ENCODE results near the gene TSSK2.

Gene TSSK2

DNA sequence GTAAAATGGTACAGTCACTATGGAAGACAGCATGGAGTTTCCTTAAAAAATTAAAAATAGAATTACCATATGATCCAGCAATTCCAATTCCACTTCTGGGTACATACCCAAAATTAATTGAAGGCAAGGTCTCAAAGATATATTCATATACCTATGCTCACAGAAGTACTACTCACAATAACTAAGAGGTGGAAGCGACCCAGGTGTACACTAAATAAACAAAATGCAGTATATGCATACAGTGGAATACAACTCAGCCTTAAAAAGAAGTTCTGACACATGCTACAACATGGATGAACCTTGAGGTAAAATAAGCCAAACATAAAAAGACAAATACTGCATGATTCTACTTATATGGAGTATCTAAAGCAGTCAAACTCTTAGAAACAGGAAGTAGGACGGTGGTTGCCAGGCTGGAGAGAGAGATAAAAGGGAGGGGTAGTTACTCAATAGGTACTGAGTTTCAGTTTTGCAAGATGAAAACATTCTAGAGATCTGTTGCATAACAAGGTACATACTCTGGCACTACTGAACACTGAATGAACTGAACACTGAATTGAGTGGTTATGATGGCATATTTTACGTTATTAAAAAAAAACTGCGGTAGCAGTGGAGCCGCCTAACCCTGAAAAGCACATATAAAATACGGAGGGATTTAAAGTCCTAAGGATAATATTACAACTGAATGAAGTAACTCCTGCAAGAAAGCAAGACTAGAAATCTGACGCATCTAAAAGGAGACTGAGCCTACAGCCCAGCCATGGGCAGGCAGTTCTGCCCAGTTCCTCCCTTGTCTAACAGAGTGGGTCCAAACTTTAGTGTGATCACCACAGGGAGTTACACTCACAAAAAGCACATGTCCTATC lies 21.7 kb upstream of the TSSK2 start:
- Histone ChIP-seq H3K4me1 (peaks cover 52 to 94% (median 78%) of the 10 kb centered on the region in 10 experiments), H3K4me2 (peak overlapping the region; percentile 59 to 94 (median 80)), H3K4me3 (peak overlapping the region in 6 of 10 experiments; percentile 3 to 45 (median 29); a peak in 10 of 20 replicates), H3K9me3 (replicated peaks in 1 of 11) (no peaks in the 10 kb centered on the region), H3K27ac (peak overlapping the region; percentile 39 to 91 (median 89); a peak in 21 of 22 replicates), H3K36me3 (peaks cover 5 to 66% (median 34%) of the 10 kb centered on the region in 11 experiments; a peak in 20 of 22 replicates), H3K27me3 (no peaks in the 10 kb centered on the region), H4K20me1 (peaks cover 28 to 95% (median 68%) of the 10 kb centered on the region in 11 experiments), H3K9ac (peak overlapping the region in 10 of 11 experiments; percentile 22 to 80 (median 74); a peak in 19 of 22 replicates)
- TF ChIP-seq Cebpa-rat (IDR thresholded peaks at IDR 0.05): peak in 7 of 11 experiments; percentile 66 to 95 (median 78); a peak in 13 of 22 replicates

DNA sequence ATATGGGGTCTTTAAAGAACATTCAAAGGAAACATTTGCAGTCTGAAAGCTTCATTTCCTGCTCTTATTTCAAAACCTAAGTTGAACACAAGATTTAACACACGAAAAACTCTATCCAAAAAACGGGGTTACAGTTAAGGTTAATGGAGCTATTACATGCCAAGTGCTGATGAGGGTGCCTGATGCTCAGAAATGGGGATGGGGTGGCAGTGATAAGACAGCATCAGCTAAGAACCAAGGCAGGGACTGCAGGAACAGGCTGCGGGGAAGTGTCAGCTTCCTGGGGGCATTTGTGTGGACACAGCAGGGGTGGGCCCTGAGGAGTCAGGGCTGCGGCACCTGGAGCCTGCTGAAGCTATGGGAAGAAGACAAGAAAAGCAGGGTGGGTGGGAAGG lies 21.0 kb upstream of the TSSK2 start:
- Histone ChIP-seq H3K4me2 (peak overlapping the region; percentile 59 to 94 (median 80)), H4K20me1 (peaks cover 28 to 95% (median 68%) of the 10 kb centered on the region in 11 experiments), H3K9ac (peak overlapping the region in 10 of 11 experiments; percentile 22 to 80 (median 74); a peak in 19 of 22 replicates), H3K4me1 (peaks cover 52 to 93% (median 76%) of the 10 kb centered on the region in 10 experiments), H3K4me3 (peak overlapping the region in 4 of 10 experiments; percentile 13 to 45 (median 26); a peak in 7 of 20 replicates), H3K9me3 (replicated peaks in 1 of 11) (no peaks in the 10 kb centered on the region), H3K36me3 (peaks cover 5 to 68% (median 34%) of the 10 kb centered on the region in 11 experiments; a peak in 21 of 22 replicates), H3K27me3 (no peaks in the 10 kb centered on the region), H3K27ac (peak overlapping the region; percentile 39 to 91 (median 89); a peak in 21 of 22 replicates)
- TF ChIP-seq Cebpa-rat (IDR thresholded peaks at IDR 0.05): no peak

DNA sequence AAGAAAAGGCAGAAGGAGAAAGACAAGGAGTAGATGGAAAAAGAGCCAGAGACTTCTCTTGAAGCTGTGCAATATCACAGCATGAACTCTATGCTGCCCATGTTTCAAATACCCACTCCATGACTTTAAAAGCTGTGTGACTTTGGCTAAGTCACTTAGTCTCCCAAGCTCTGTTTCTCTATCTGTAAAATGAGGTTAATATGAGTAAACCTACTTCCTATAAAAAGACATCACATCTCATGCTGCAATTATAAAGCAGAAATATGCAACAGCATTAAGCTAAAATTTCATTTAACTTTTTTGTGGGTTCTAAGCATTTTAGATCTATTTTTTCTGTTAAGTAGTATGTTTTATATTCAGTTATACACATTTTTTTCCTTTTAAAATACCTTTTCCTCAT lies 20.5 kb upstream of the TSSK2 start:
- H4K20me1 ChIP-seq: peaks cover 28 to 95% (median 68%) of the 10 kb centered on the region in 11 experiments
- TF ChIP-seq Cebpa-rat (IDR thresholded peaks at IDR 0.05): no peak
- H3K9ac ChIP-seq: peak overlapping the region in 8 of 11 experiments; percentile 25 to 80 (median 74); a peak in 13 of 22 replicates
- peaks cover 5 to 68% (median 30%) of the 10 kb centered on the region in 11 experiments; a peak in 21 of 22 replicates for H3K36me3 ChIP-seq
- no peaks in the 10 kb centered on the region for H3K9me3 ChIP-seq (replicated peaks in 1 of 11)
- H3K27ac ChIP-seq: peak overlapping the region in 10 of 11 experiments; percentile 66 to 91 (median 89); a peak in 19 of 22 replicates
- H3K4me1 ChIP-seq: peaks cover 54 to 93% (median 75%) of the 10 kb centered on the region in 10 experiments
- no peak overlapping the region for H3K4me3 ChIP-seq
- H3K27me3 ChIP-seq: no peaks in the 10 kb centered on the region
- peak overlapping the region in 10 of 11 experiments; percentile 59 to 94 (median 80); a peak in 18 of 22 replicates for H3K4me2 ChIP-seq

DNA sequence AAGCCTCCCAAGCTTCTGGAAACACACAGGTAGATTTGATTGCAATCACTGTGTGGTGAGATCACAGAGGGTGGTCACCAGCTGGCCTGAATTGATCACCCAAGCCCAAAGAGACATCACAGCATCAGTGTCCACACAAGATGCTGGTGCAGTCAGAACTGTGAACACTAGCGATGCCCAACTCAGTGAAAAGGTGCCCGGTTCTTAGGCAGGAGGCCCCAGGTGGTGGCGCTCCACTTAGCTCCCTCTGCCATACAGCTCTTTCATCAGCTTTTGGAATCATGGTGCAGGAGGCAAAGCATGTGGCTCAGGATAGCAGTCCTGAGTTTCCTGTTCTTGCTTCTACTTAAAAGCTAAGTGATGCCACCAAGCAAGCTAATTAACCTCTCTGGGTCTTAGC lies 20.0 kb upstream of the TSSK2 start:
- peaks cover 28 to 95% (median 68%) of the 10 kb centered on the region in 11 experiments for H4K20me1 ChIP-seq
- peak overlapping the region in 9 of 11 experiments; percentile 80 to 91 (median 89); a peak in 18 of 22 replicates for H3K27ac ChIP-seq
- H3K9me3 ChIP-seq (replicated peaks in 1 of 11): no peaks in the 10 kb centered on the region
- H3K4me3 ChIP-seq: 0 out of 20 replicates have a peak overlapping the region, but pooled peaks of 1 of the 10 experiments have one; percentile 4
- peak overlapping the region; percentile 15 to 94 (median 80); a peak in 18 of 22 replicates for H3K4me2 ChIP-seq
- no peak for TF ChIP-seq Cebpa-rat (IDR thresholded peaks at IDR 0.05)
- peaks cover 5 to 68% (median 30%) of the 10 kb centered on the region in 11 experiments; a peak in 21 of 22 replicates for H3K36me3 ChIP-seq
- peaks cover 58 to 93% (median 76%) of the 10 kb centered on the region in 10 experiments for H3K4me1 ChIP-seq
- H3K9ac ChIP-seq: peak overlapping the region in 8 of 11 experiments; percentile 4 to 80 (median 32); a peak in 11 of 22 replicates
- no peaks in the 10 kb centered on the region for H3K27me3 ChIP-seq

DNA sequence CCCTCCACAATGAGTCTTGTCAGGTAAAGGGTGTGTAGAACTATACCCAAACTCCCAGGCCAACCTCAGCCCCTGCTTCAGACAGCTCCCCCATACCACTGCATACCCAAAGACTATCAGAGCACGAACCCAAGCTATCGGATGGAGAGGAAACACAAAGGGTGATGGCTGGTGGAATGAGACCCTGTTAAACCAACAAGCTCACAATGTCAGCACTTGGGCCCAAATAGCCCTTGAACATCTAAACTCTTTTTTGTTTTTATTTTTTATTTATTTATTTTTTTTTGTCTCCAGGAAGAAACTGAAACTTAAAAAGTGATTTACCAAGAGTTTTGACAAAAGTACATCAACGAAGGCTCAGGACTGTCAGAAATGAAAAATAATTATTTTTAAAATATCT lies 19.5 kb upstream of the TSSK2 start:
- peaks cover 58 to 93% (median 76%) of the 10 kb centered on the region in 10 experiments for H3K4me1 ChIP-seq
- peak overlapping the region; percentile 15 to 94 (median 80); a peak in 16 of 22 replicates for H3K4me2 ChIP-seq
- TF ChIP-seq Cebpa-rat (IDR thresholded peaks at IDR 0.05): no peak
- no peaks in the 10 kb centered on the region for H3K27me3 ChIP-seq
- H3K27ac ChIP-seq: peak overlapping the region in 9 of 11 experiments; percentile 80 to 91 (median 89); a peak in 18 of 22 replicates
- peaks cover 5 to 69% (median 31%) of the 10 kb centered on the region in 11 experiments; a peak in 21 of 22 replicates for H3K36me3 ChIP-seq
- peak overlapping the region in 6 of 11 experiments; percentile 4 to 80 (median 50); a peak in 8 of 22 replicates for H3K9ac ChIP-seq
- no peaks in the 10 kb centered on the region for H3K9me3 ChIP-seq (replicated peaks in 1 of 11)
- peaks cover 28 to 95% (median 68%) of the 10 kb centered on the region in 11 experiments for H4K20me1 ChIP-seq
- H3K4me3 ChIP-seq: 0 out of 20 replicates have a peak overlapping the region, but pooled peaks of 1 of the 10 experiments have one; percentile 4

DNA sequence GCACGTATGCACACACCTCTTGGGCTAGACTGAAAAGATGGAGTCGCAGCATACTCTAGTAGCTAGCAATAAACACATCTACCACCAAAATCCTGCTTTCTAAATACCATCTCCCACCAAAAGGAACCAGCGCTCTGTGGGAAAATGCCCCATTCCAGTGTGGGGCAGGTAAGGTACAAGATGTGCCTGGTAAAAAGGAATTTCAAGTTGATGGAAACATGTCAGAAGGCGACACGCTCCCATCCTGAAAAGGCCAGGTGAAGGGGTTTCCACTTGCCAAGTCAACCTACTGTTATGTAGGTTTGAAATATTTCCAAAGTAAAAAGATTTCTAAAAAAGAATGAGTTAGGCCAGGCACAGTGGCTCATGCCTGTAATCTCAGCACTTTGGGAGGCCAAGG lies 17.7 kb upstream of the TSSK2 start:
- no peak for TF ChIP-seq Cebpa-rat (IDR thresholded peaks at IDR 0.05)
- Histone ChIP-seq H3K4me2 (no peak overlapping the region), H4K20me1 (peaks cover 41 to 95% (median 75%) of the 10 kb centered on the region in 11 experiments), H3K4me1 (peaks cover 59 to 93% (median 76%) of the 10 kb centered on the region in 10 experiments), H3K9ac (no peak overlapping the region), H3K36me3 (peaks cover 3 to 67% (median 39%) of the 10 kb centered on the region in 11 experiments; a peak in 19 of 22 replicates), H3K27ac (peak overlapping the region in 1 of 11 experiments; percentile 8; a peak in 1 of 22 replicates), H3K9me3 (replicated peaks in 1 of 11) (no peaks in the 10 kb centered on the region), H3K4me3 (no peak overlapping the region), H3K27me3 (no peaks in the 10 kb centered on the region)

DNA sequence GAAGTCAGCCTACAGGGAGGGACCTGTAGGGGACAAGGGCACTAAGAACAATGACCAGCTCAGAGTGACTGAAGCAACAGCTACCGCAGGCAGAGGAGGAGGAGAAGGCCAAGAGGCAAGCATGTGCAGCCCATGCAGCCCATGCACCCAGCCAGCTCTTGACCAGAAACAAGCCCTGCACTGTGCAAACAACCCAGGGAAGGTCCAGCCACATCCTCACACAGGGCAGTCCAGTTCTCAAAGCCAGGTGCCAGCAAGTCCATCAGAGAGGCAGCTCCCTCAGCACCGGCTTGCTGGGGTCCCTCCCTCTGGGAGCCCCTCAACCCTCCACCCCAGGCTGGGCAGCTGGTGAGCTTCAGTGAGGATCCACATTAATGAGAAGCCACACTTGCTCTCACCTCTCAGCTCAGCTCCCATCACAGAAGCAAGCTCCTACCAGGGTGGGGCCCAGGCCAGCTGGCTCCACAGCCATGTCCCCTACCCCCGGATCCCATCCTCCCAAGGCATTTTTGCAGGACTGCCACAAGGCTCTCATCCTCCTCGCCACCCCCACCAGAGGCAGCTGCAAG lies 16.0 kb upstream of the TSSK2 start:
- Histone ChIP-seq H3K27me3 (no peaks in the 10 kb centered on the region), H3K4me1 (peaks cover 59 to 93% (median 76%) of the 10 kb centered on the region in 10 experiments), H4K20me1 (peaks cover 57 to 98% (median 81%) of the 10 kb centered on the region in 11 experiments), H3K27ac (peak overlapping the region in 5 of 11 experiments; percentile 6 to 24 (median 22); a peak in 6 of 22 replicates), H3K4me2 (peak overlapping the region in 3 of 11 experiments; percentile 8 to 22 (median 15); a peak in 2 of 22 replicates), H3K9ac (no peak overlapping the region; a peak in 2 of 22 replicates), H3K9me3 (replicated peaks in 1 of 11) (no peaks in the 10 kb centered on the region), H3K4me3 (no peak overlapping the region), H3K36me3 (peaks cover 3 to 73% (median 41%) of the 10 kb centered on the region in 11 experiments; a peak in 19 of 22 replicates)
- no peak for TF ChIP-seq Cebpa-rat (IDR thresholded peaks at IDR 0.05)

DNA sequence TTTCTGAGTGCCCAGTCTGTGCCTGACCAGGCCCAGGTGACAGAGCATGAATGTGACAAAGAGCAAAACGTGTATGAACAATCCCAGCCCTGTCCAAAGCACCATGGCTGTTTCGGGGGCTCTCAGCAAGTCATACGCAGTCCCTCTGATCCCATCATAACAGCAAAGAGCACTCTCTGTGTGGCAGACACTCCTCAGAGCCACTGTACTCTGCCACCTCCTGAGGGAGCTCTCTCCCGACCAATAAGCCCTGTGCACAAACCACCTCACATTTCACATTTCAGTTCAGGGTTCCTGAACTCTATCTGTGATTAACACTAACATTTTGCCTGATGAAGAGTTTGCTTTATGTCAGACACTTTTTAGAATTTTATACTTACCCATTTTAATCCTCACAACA lies 15.5 kb upstream of the TSSK2 start:
- H3K4me3 ChIP-seq: no peak overlapping the region
- no peak for TF ChIP-seq Cebpa-rat (IDR thresholded peaks at IDR 0.05)
- no peaks in the 10 kb centered on the region for H3K27me3 ChIP-seq
- peak overlapping the region in 7 of 11 experiments; percentile 41 to 99 (median 93); a peak in 8 of 22 replicates for H3K4me2 ChIP-seq
- peaks cover 63 to 98% (median 81%) of the 10 kb centered on the region in 11 experiments for H4K20me1 ChIP-seq
- H3K9ac ChIP-seq: no peak overlapping the region; a peak in 1 of 22 replicates
- H3K4me1 ChIP-seq: peaks cover 59 to 93% (median 76%) of the 10 kb centered on the region in 10 experiments
- peaks cover 3 to 79% (median 41%) of the 10 kb centered on the region in 11 experiments; a peak in 19 of 22 replicates for H3K36me3 ChIP-seq
- H3K27ac ChIP-seq: peak overlapping the region in 4 of 11 experiments; percentile 0 to 28 (median 22); a peak in 3 of 22 replicates
- H3K9me3 ChIP-seq (replicated peaks in 1 of 11): no peaks in the 10 kb centered on the region

Measured in BLaER1 treated with 17β-estradiol and CSF1 and Interleukin-3, amounts not matched to agents 10 nM and 100 nM (cell line).